GM12891 (cell line): ENCODE data around the gene PRDM16.

ENCODE experiments used
- POLR2A ChIP-seq: IDR thresholded peaks from 2 replicates; pipeline ENCODE4 v1.6.1; 2011; ENCODE audit warnings: low read depth, low read length, control low read depth
- POLR2AphosphoS5 ChIP-seq: IDR thresholded peaks from 2 replicates; pipeline ENCODE4 v1.6.1; 2011; ENCODE audit warnings: low read depth, low read length, control low read depth
- SPI1 ChIP-seq: IDR thresholded peaks from 2 replicates; pipeline ENCODE4 v1.6.1; 2011; ENCODE audit warnings: low read depth, low read length, control low read depth

DNA sequence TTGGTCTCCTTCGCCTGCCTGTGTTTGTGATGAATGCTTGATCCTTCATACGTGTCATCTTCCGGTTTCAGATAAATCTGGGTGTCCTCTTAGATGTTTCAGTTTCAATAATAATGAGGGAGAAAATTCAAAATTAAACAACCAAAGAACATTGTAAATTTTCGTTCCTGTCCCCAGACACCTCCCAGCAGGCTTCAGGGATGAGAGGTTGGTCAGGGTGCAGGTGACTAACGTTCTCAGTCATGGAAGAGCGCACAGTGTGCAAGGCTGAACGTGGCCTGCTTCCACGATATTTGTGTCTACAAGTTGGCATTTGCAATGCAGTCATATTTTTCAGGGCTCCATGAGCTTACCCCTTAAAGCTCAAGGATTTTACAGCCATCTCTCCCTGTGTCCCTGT lies 238.4 kb downstream of the PRDM16 start:
- TF ChIP-seq POLR2AphosphoS5 (no peak), POLR2A (no peak), SPI1 (no peak)
